Ishikawa (cell line): ENCODE results near the gene PGP.

Experiments used
- CEBPB ChIP-seq: IDR thresholded peaks from 2 replicates; pipeline ENCODE4 v1.6.1; 2012
- CREB1 ChIP-seq: IDR thresholded peaks from 2 replicates; pipeline ENCODE4 v1.6.1; 2012; ENCODE audit warnings: low read depth
- EGR1 ChIP-seq: IDR thresholded peaks from 2 replicates; pipeline ENCODE4 v1.6.1; 2012
- EP300 ChIP-seq: IDR thresholded peaks from 2 replicates; pipeline ENCODE4 v1.6.1; 2012; ENCODE audit warnings: borderline replicate concordance
- FOXM1 ChIP-seq: IDR thresholded peaks from 2 replicates; pipeline ENCODE4 v1.6.1; 2012; ENCODE audit warnings: low read depth, borderline replicate concordance
- MAX ChIP-seq: IDR thresholded peaks from 2 replicates; pipeline ENCODE4 v1.6.1; 2012
- NFIC ChIP-seq: IDR thresholded peaks from 2 replicates; pipeline ENCODE4 v1.6.1; 2012
- RAD21 ChIP-seq: IDR thresholded peaks from 2 replicates; pipeline ENCODE4 v1.6.1; 2012; ENCODE audit warnings: low read depth
- REST ChIP-seq: IDR thresholded peaks from 2 replicates; pipeline ENCODE4 v1.6.1; 2012; ENCODE audit warnings: low read depth, mild to moderate bottlenecking
- TAF1 ChIP-seq: IDR thresholded peaks from 2 replicates; pipeline ENCODE4 v1.6.1; 2012; ENCODE audit warnings: low read depth, mild to moderate bottlenecking
- TCF12 ChIP-seq: IDR thresholded peaks from 2 replicates; pipeline ENCODE4 v1.6.1; 2012; ENCODE audit warnings: low read depth
- TEAD4 ChIP-seq: IDR thresholded peaks from 2 replicates; pipeline ENCODE4 v1.6.1; 2012
- USF1 ChIP-seq: IDR thresholded peaks from 2 replicates; pipeline ENCODE4 v1.6.1; 2012
- YY1 ChIP-seq: IDR thresholded peaks from 2 replicates; pipeline ENCODE4 v1.6.1; 2012; ENCODE audit warnings: low read depth
- ZBTB7A ChIP-seq: IDR thresholded peaks from 2 replicates; pipeline ENCODE4 v1.6.1; 2012; ENCODE audit warnings: low read depth

The PGP gene

GRCh38 chr16:2187212-2187611 lies 27.4 kb downstream of the PGP start:
- TF ChIP-seq TAF1 (no peak), TEAD4 (no peak), CEBPB (no peak), NFIC (no peak), YY1 (no peak), FOXM1 (no peak)

GRCh38 chr16:2186505-2186904 lies 28.1 kb downstream of the PGP start:
- TF ChIP-seq MAX = no peak
- no peak for TF ChIP-seq FOXM1
- no peak for TF ChIP-seq REST
- no peak for TF ChIP-seq CEBPB
- no peak for TF ChIP-seq RAD21
- TF ChIP-seq ZBTB7A = no peak
- no peak for TF ChIP-seq NFIC
- no peak for TF ChIP-seq USF1
- TF ChIP-seq TAF1 = no peak
- no peak for TF ChIP-seq YY1

- TF ChIP-seq TEAD4 = no peak
- no peak for TF ChIP-seq REST
- no peak for TF ChIP-seq EP300
Measured at GRCh38 chr16:2186064-2186463, 28.6 kb downstream of the PGP start.

- TF ChIP-seq EP300 (no peak), TEAD4 (no peak), RAD21 (no peak), TCF12 (no peak), FOXM1 (no peak), USF1 (no peak), REST (no peak), YY1 (no peak), CREB1 (no peak), MAX (no peak), ZBTB7A (no peak), TAF1 (no peak), CEBPB (no peak), NFIC (no peak), EGR1 (no peak)
Measured at GRCh38 chr16:2184962-2185361, 29.7 kb downstream of the PGP start.

- no peak for TF ChIP-seq ZBTB7A
- no peak for TF ChIP-seq MAX
- no peak for TF ChIP-seq REST
- TF ChIP-seq FOXM1 = no peak
- no peak for TF ChIP-seq TCF12
- TF ChIP-seq EGR1 = no peak
- no peak for TF ChIP-seq TEAD4
- TF ChIP-seq TAF1 = no peak
- no peak for TF ChIP-seq RAD21
- TF ChIP-seq YY1 = no peak
- TF ChIP-seq NFIC = no peak
- TF ChIP-seq EP300 = no peak
- no peak for TF ChIP-seq USF1
Measured at GRCh38 chr16:2184346-2184745, 30.3 kb downstream of the PGP start.
